ENCODE measurements around the gene HDAC4.

- TF ChIP-seq, protein P1, sequence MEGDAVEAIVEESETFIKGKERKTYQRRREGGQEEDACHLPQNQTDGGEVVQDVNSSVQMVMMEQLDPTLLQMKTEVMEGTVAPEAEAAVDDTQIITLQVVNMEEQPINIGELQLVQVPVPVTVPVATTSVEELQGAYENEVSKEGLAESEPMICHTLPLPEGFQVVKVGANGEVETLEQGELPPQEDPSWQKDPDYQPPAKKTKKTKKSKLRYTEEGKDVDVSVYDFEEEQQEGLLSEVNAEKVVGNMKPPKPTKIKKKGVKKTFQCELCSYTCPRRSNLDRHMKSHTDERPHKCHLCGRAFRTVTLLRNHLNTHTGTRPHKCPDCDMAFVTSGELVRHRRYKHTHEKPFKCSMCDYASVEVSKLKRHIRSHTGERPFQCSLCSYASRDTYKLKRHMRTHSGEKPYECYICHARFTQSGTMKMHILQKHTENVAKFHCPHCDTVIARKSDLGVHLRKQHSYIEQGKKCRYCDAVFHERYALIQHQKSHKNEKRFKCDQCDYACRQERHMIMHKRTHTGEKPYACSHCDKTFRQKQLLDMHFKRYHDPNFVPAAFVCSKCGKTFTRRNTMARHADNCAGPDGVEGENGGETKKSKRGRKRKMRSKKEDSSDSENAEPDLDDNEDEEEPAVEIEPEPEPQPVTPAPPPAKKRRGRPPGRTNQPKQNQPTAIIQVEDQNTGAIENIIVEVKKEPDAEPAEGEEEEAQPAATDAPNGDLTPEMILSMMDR (IDR thresholded peaks at IDR 0.05), result no peak
- TF ChIP-seq POLR2A (IDR thresholded peaks at IDR 0.05), result no peak
These were observed 292.4 kb downstream of the HDAC4 start for GRCh38 chr2:239108459-239108858.

All from testis (tissue), 2 donors.